ENCODE data around the gene XRCC6.

XRCC6 gene

GRCh38 chr22:41699264-41700107 lies 78.4 kb downstream of the XRCC6 start, which contains the start of gene MEI1:
MEI1 (plus strand) TSS chr22:41699503; CDS start chr22:41699539, 36 bp downstream.
- ChIA-PET CTCF (interaction anchor here (0.6 to 9.2 kb wide), 15 partner anchors 7 to 244 kb away, joined by 3 to 387 read pairs (median 35); partner anchors contain the start of genes CCDC134, CENPM and SNU13), POLR2A (interaction anchor here (1.3 kb wide), 1 partner anchor 241 kb away, joined by 3 read pairs; no protein-coding TSS in a partner anchor)
- TF ChIP-seq, protein P1, sequence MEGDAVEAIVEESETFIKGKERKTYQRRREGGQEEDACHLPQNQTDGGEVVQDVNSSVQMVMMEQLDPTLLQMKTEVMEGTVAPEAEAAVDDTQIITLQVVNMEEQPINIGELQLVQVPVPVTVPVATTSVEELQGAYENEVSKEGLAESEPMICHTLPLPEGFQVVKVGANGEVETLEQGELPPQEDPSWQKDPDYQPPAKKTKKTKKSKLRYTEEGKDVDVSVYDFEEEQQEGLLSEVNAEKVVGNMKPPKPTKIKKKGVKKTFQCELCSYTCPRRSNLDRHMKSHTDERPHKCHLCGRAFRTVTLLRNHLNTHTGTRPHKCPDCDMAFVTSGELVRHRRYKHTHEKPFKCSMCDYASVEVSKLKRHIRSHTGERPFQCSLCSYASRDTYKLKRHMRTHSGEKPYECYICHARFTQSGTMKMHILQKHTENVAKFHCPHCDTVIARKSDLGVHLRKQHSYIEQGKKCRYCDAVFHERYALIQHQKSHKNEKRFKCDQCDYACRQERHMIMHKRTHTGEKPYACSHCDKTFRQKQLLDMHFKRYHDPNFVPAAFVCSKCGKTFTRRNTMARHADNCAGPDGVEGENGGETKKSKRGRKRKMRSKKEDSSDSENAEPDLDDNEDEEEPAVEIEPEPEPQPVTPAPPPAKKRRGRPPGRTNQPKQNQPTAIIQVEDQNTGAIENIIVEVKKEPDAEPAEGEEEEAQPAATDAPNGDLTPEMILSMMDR (IDR thresholded peaks at IDR 0.05; ENCODE audit: insufficient read depth, low read length, missing control alignments), result no peak
- no peak for DNase-seq (ENCODE audit: low read depth, low spot score)
- H3K4me3 ChIP-seq (ENCODE audit: low read depth, low read length), result peak within 1 kb of the TSS; percentile 12; the same call in 1 of the 2 replicates

- TF ChIP-seq, protein P1 (IDR thresholded peaks at IDR 0.05; ENCODE audit: insufficient read depth, low read length, missing control alignments), result no peak
- CTCF ChIA-PET, result interaction anchor here (0.6 to 9.2 kb wide), 5 partner anchors 13 to 243 kb away, joined by 3 to 387 read pairs (median 55); partner anchors contain the start of genes CENPM and SNU13
- POLR2A ChIA-PET, result no interaction called here
- no peak overlapping the region for H3K4me3 ChIP-seq (ENCODE audit: low read depth, low read length)
- DNase-seq (ENCODE audit: low read depth, low spot score), result no peak
Observed at GRCh38 chr22:41700108-41700364, 78.9 kb downstream of the XRCC6 start.

DNA sequence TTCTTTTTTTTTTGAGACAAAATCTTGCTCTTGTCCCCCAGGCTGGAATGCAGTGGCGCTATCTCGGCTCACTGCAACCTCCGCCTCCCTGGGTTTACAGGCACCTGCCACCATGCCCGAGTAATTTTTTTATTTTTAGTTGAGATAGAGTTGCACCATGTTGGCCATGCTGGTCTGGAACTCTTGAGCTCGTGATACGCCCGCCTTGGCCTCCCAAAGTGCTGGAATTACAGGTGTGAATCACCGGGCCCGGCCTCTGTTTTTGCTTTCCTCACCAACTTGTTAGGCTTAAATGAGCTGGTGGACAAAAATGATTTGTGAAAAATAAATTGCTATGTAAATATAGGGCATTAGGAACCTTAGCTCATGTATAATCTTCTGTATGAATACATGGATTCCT lies 81.7 kb downstream of the XRCC6 start:
- no peak overlapping the region for H3K4me3 ChIP-seq (ENCODE audit: low read depth, low read length)
- CTCF ChIA-PET, result interaction anchor here (2.0 to 9.2 kb wide), 2 partner anchors 44 to 240 kb away, joined by 6 to 387 read pairs; partner anchors contain the start of gene CENPM
- DNase-seq (ENCODE audit: low read depth, low spot score), result no peak
- POLR2A ChIA-PET, result no interaction called here
- TF ChIP-seq, protein P1 (IDR thresholded peaks at IDR 0.05; ENCODE audit: insufficient read depth, low read length, missing control alignments), result no peak

- CTCF ChIA-PET, result interaction anchor here (5.4 kb wide), 1 partner anchor 12 kb away, joined by 56 read pairs; the partner anchor contains the start of gene MEI1
Observed at GRCh38 chr22:41709341-41709740, 88.2 kb downstream of the XRCC6 start.

GRCh38 chr22:41713004-41713403 lies 91.9 kb downstream of the XRCC6 start:
- H3K4me3 ChIP-seq (ENCODE audit: low read depth, low read length), result no peak overlapping the region
- ChIA-PET CTCF (interaction anchor here (0.7 to 4.2 kb wide), 4 partner anchors 15 to 228 kb away, joined by 3 to 35 read pairs (median 4); no protein-coding TSS in a partner anchor), POLR2A (no interaction called here)
- DNase-seq (ENCODE audit: low read depth, low spot score), result no peak
- TF ChIP-seq, protein P1 (IDR thresholded peaks at IDR 0.05; ENCODE audit: insufficient read depth, low read length, missing control alignments), result no peak

More at GRCh38 chr22:41709341-41709740, 88.2 kb downstream of the XRCC6 start:
- POLR2A ChIA-PET, result no interaction called here
- TF ChIP-seq, protein P1 (IDR thresholded peaks at IDR 0.05; ENCODE audit: insufficient read depth, low read length, missing control alignments), result no peak
- no peak for DNase-seq (ENCODE audit: low read depth, low spot score)
- H3K4me3 ChIP-seq (ENCODE audit: low read depth, low read length), result no peak overlapping the region

Measured in AG04449 (cell line).